SK-N-SH treated with all-trans-retinoic acid at 6 μM for 48 hours (cell line): ENCODE data around the gene DUSP3.

Experiments used
- ATAC-seq: fragments of 200-7000 bp; cut with Tn5 transposase; 3 replicates; pipeline ENCODE4 v1.9.1; 2020; ENCODE audit warnings: mild to moderate bottlenecking, moderate library complexity
- ARNTL ChIP-seq: fragments of 450-650 bp; formaldehyde crosslinking; IDR thresholded peaks from 2 replicates; pipeline ENCODE4 v1.5.0; 2020; ENCODE audit warnings: low read depth, mild to moderate bottlenecking, moderate library complexity, borderline replicate concordance
- BACH2 ChIP-seq: fragments of 250-450 bp; sonication (Bioruptor Pico); IDR thresholded peaks from 2 replicates; pipeline ENCODE4 v1.9.0; 2021; ENCODE audit warnings: mild to moderate bottlenecking, borderline replicate concordance
- CSDC2 ChIP-seq: fragments of 250-450 bp; sonication (Bioruptor Pico); IDR thresholded peaks from 2 replicates; pipeline ENCODE4 v1.5.0; 2020; ENCODE audit warnings: mild to moderate bottlenecking, moderate library complexity
- CSRNP3 ChIP-seq: fragments of 250-450 bp; sonication (Bioruptor Pico); IDR thresholded peaks from 2 replicates; pipeline ENCODE4 v1.5.1; 2021; ENCODE audit warnings: mild to moderate bottlenecking, moderate library complexity
- ESRRG ChIP-seq: fragments of 250-450 bp; sonication (Bioruptor Pico); IDR thresholded peaks from 2 replicates; pipeline ENCODE4 v1.6.1; 2021; ENCODE audit warnings: mild to moderate bottlenecking
- GLIS3 ChIP-seq: fragments of 250-450 bp; sonication (Bioruptor Pico); IDR thresholded peaks from 2 replicates; pipeline ENCODE4 v1.5.0; 2020; ENCODE audit warnings: mild to moderate bottlenecking, moderate library complexity
- OSR1 ChIP-seq: fragments of 250-450 bp; sonication (Bioruptor Pico); IDR thresholded peaks from 2 replicates; pipeline ENCODE4 v1.8.0; 2022; ENCODE audit warnings: moderate library complexity, mild to moderate bottlenecking, inconsistent platforms
- PPARA ChIP-seq: fragments of 250-450 bp; sonication (Bioruptor Pico); IDR thresholded peaks from 2 replicates; pipeline ENCODE4 v1.5.0; 2020; ENCODE audit warnings: mild to moderate bottlenecking, borderline replicate concordance
- RARB ChIP-seq: fragments of 250-450 bp; sonication (Bioruptor Pico); IDR thresholded peaks from 2 replicates; pipeline ENCODE4 v1.8.0; 2021; ENCODE audit warnings: mild to moderate bottlenecking, moderate library complexity
- SNAI2 ChIP-seq: fragments of 250-450 bp; sonication (Bioruptor Pico); IDR thresholded peaks from 2 replicates; pipeline ENCODE4 v1.5.0; 2020; ENCODE audit warnings: mild to moderate bottlenecking, moderate library complexity
- TCF4 ChIP-seq: fragments of 250-450 bp; sonication (Bioruptor Pico); IDR thresholded peaks from 2 replicates; pipeline ENCODE4 v1.8.0; 2021; ENCODE audit warnings: mild to moderate bottlenecking, moderate library complexity, borderline replicate concordance
- TOX ChIP-seq: fragments of 250-450 bp; sonication (Bioruptor Pico); IDR thresholded peaks from 2 replicates; pipeline ENCODE4 v1.8.0; 2021; ENCODE audit warnings: mild to moderate bottlenecking, moderate library complexity, borderline replicate concordance
- TSHZ2 ChIP-seq: fragments of 250-450 bp; sonication (Bioruptor Pico); IDR thresholded peaks from 2 replicates; pipeline ENCODE4 v1.5.0; 2020; ENCODE audit warnings: mild to moderate bottlenecking, moderate library complexity
- ZC3H10 ChIP-seq: fragments of 250-450 bp; sonication (Bioruptor Pico); IDR thresholded peaks from 2 replicates; pipeline ENCODE4 v1.5.1; 2021; ENCODE audit warnings: mild to moderate bottlenecking, moderate library complexity
- ZFP3 ChIP-seq: fragments of 250-450 bp; sonication (Bioruptor Pico); IDR thresholded peaks from 2 replicates; pipeline ENCODE4 v1.5.0; 2020; ENCODE audit warnings: mild to moderate bottlenecking, moderate library complexity
- ZFP30 ChIP-seq: fragments of 450-650 bp; formaldehyde crosslinking; IDR thresholded peaks from 2 replicates; pipeline ENCODE4 v1.5.0; 2022; ENCODE audit warnings: mild to moderate bottlenecking, moderate library complexity
- ZNF565 ChIP-seq: fragments of 450-650 bp; formaldehyde crosslinking; conservative IDR thresholded peaks from 2 replicates; pipeline ENCODE4 v1.5.0; 2020; ENCODE audit warnings: low read depth, mild to moderate bottlenecking, moderate library complexity
- ZNF70 ChIP-seq: fragments of 450-650 bp; formaldehyde crosslinking; IDR thresholded peaks from 2 replicates; pipeline ENCODE4 v1.5.0; 2020; ENCODE audit warnings: mild to moderate bottlenecking, moderate library complexity
- ZNF8 ChIP-seq: fragments of 450-650 bp; formaldehyde crosslinking; IDR thresholded peaks from 2 replicates; pipeline ENCODE4 v1.5.0; 2020; ENCODE audit warnings: mild to moderate bottlenecking, moderate library complexity
- TF ChIP-seq, protein P1 (sequence below): fragments of 250-450 bp; sonication (Bioruptor Pico); IDR thresholded peaks from 2 replicates; pipeline ENCODE4 v1.5.1; 2020; ENCODE audit warnings: low read depth, mild to moderate bottlenecking, moderate library complexity
- TF ChIP-seq, protein P2 (sequence below): fragments of 250-450 bp; sonication (Bioruptor Pico); IDR thresholded peaks from 2 replicates; pipeline ENCODE4 v1.8.0; 2020; ENCODE audit warnings: mild to moderate bottlenecking, moderate library complexity, borderline replicate concordance

The DUSP3 gene

GRCh38 chr17:43766413-43767052, 12.2 kb downstream of the DUSP3 start:
- peak; percentile 64 for ATAC-seq
- TF ChIP-seq ESRRG (CRISPR knock-in tag) = no peak

DNA sequence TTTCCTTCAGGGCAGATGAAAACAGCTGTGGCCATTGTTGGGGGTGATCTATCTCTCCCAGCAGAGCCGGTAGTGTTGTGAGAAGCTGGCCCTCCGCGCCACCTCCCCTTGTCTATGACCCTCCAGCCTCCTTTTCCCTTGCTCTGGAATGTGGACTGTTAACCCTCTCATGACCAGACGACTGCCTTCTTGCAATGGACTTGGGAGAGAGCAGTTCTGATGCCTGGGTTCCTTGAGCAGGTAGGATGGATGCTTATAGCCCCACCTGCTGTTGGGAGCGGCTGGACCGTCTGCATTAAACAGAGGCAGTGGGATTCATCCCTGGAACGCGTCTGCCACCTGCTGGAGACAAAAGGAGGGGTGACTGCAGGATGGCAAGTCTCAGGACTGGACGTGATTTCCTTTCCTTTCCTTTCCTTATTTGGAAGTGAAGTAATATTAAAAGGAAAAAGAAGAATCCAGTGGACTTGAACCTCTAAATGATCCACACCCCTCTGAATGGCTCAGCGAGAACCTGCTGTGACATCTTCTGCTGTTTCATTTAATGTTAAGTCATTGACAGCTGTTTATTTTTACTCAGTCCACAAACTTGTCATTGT, 18.4 kb downstream of the DUSP3 start:
- ATAC-seq = peak; percentile 97

GRCh38 chr17:43759836-43760235, 18.9 kb downstream of the DUSP3 start:
- TF ChIP-seq, protein P1, sequence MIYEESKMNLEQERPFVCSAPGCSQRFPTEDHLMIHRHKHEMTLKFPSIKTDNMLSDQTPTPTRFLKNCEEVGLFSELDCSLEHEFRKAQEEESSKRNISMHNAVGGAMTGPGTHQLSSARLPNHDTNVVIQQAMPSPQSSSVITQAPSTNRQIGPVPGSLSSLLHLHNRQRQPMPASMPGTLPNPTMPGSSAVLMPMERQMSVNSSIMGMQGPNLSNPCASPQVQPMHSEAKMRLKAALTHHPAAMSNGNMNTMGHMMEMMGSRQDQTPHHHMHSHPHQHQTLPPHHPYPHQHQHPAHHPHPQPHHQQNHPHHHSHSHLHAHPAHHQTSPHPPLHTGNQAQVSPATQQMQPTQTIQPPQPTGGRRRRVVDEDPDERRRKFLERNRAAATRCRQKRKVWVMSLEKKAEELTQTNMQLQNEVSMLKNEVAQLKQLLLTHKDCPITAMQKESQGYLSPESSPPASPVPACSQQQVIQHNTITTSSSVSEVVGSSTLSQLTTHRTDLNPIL = no peak
- TF ChIP-seq OSR1 (no peak), ZFP3 (no peak), ZNF8 (no peak), TCF4 (CRISPR knock-in tag) (no peak), ZC3H10 (CRISPR knock-in tag) (no peak), GLIS3 (no peak), ZNF70 (CRISPR knock-in tag) (no peak), CSRNP3 (no peak), TOX (no peak), SNAI2 (CRISPR knock-in tag) (no peak), ARNTL (CRISPR knock-in tag) (no peak), BACH2 (CRISPR knock-in tag) (no peak), ZFP30 (CRISPR knock-in tag) (no peak)
- no peak for ATAC-seq

More for the DNA sequence above, 18.4 kb downstream of the DUSP3 start:
- no peak for TF ChIP-seq RARB (CRISPR knock-in tag)
- TF ChIP-seq ZNF565 (CRISPR knock-in tag) = no peak
- TF ChIP-seq, protein P1 = no peak
- no peak for TF ChIP-seq ZC3H10 (CRISPR knock-in tag)
- no peak for TF ChIP-seq CSRNP3
- no peak for TF ChIP-seq ZNF70 (CRISPR knock-in tag)
- no peak for TF ChIP-seq CSDC2 (CRISPR knock-in tag)
- TF ChIP-seq TCF4 (CRISPR knock-in tag) = no peak
- no peak for TF ChIP-seq ZFP3
- no peak for TF ChIP-seq TSHZ2 (CRISPR knock-in tag)
- TF ChIP-seq, protein P2, sequence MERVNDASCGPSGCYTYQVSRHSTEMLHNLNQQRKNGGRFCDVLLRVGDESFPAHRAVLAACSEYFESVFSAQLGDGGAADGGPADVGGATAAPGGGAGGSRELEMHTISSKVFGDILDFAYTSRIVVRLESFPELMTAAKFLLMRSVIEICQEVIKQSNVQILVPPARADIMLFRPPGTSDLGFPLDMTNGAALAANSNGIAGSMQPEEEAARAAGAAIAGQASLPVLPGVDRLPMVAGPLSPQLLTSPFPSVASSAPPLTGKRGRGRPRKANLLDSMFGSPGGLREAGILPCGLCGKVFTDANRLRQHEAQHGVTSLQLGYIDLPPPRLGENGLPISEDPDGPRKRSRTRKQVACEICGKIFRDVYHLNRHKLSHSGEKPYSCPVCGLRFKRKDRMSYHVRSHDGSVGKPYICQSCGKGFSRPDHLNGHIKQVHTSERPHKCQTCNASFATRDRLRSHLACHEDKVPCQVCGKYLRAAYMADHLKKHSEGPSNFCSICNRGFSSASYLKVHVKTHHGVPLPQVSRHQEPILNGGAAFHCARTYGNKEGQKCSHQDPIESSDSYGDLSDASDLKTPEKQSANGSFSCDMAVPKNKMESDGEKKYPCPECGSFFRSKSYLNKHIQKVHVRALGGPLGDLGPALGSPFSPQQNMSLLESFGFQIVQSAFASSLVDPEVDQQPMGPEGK (CRISPR knock-in tag) = no peak
- no peak for TF ChIP-seq PPARA (CRISPR knock-in tag)
